GM12878 (cell line): ENCODE results near the gene TRIP12. TPM values are rescaled to one million over a fixed set of nuclear protein-coding genes. Genes with fewer than 3 reads are reported as not detected.

Experiments used
- ATAC-seq: fragments of 200-7000 bp; cut with Tn5 transposase; 3 replicates; pipeline ENCODE4 v1.9.1; 2020; ENCODE audit warnings: mild to moderate bottlenecking, moderate library complexity
- BruUV-seq: library from RNA; stranded (reverse); fragments of 400-500 nt; replicated peaks from 2 replicates; lab custom pipeline; 2021; lab: Mats Ljungman, UMichigan
- CTCF ChIA-PET: fragments of 300-600 bp; sonication (Branson Sonifier 250); formaldehyde crosslinking; extraction: SDS; loops from one replicate; lab custom pipeline; 2021; ENCODE audit warnings: inconsistent platforms; lab: Yijun Ruan, JAX
- POLR2A ChIA-PET: fragments of 350-600 bp; formaldehyde crosslinking; extraction: SDS; loops from one replicate; lab custom pipeline; 2021; ENCODE audit warnings: inconsistent platforms; lab: Charles Lee
- RAD21 ChIA-PET: fragments of 300-600 bp; sonication (Branson Sonifier 250); formaldehyde crosslinking; loops from one replicate; lab custom pipeline; 2023; ENCODE audit warnings: antibody characterized with exemption; ENCODE audit not compliant: unreplicated experiment; lab: Charles Lee
- SMC1A ChIA-PET: fragments of 300-600 bp; sonication (Branson Sonifier 250); formaldehyde crosslinking; loops from one replicate; lab custom pipeline; 2023; ENCODE audit not compliant: unreplicated experiment, uncharacterized antibody; lab: Charles Lee
- DNase-seq: peaks from one replicate; pipeline ENCODE4 v3.0.0-alpha.2; 2011; ENCODE audit warnings: low read depth, low spot score
- FAIRE-seq: peaks from 3 replicates; lab custom pipeline; 2011; peaks lifted over from hg19 to GRCh38; lab: Jason Lieb, UNC
- H2AFZ ChIP-seq: 2 replicates; pipeline ENCODE4 v1.6.0; 2011; ENCODE audit warnings: low read depth, low read length, control low read depth; ENCODE audit not compliant: control insufficient read depth
- H3K27ac ChIP-seq: 2 replicates; pipeline ENCODE4 v1.5.1; 2011; ENCODE audit warnings: control low read depth; ENCODE audit not compliant: control insufficient read depth, insufficient read depth
- H3K27me3 ChIP-seq, 2 experiments: replicated peaks in 1 of 2; 2 replicates each; pipeline versions ENCODE4 v1.6.0 to v1.6.1; 2011; ENCODE audit warnings: low read length in 1 of 2; ENCODE audit not compliant: control insufficient read depth in 2 of 2, insufficient read depth in 2 of 2
- H3K36me3 ChIP-seq, 2 experiments: 2 replicates each; pipeline ENCODE4 v1.5.1; 2011; ENCODE audit warnings: low read length in 1 of 2; ENCODE audit not compliant: control insufficient read depth in 2 of 2, insufficient read depth in 2 of 2
- H3K4me1 ChIP-seq: 2 replicates; pipeline ENCODE4 v1.6.1; 2011; ENCODE audit warnings: mild to moderate bottlenecking, low read length, moderate library complexity, mixed read lengths; ENCODE audit not compliant: control insufficient read depth, insufficient read depth
- H3K4me2 ChIP-seq: 2 replicates; pipeline ENCODE4 v1.6.0; 2011; ENCODE audit warnings: control low read depth; ENCODE audit not compliant: control insufficient read depth, insufficient read depth
- H3K4me3 ChIP-seq: fragments of 200-600 bp; sonication (generic); 2 replicates; pipeline ENCODE4 v1.5.1; 2016
- H3K79me2 ChIP-seq: 2 replicates; pipeline ENCODE4 v1.6.0; 2011; ENCODE audit warnings: low read length; ENCODE audit not compliant: control insufficient read depth, insufficient read depth
- H3K9ac ChIP-seq: 2 replicates; pipeline ENCODE4 v1.8.0; 2011; ENCODE audit warnings: low read length, control low read depth, mixed read lengths; ENCODE audit not compliant: control insufficient read depth, insufficient read depth
- H3K9me3 ChIP-seq: replicated peaks from 3 replicates; pipeline ENCODE4 v1.5.1; 2011; ENCODE audit warnings: mild to moderate bottlenecking, low read length; ENCODE audit not compliant: control insufficient read depth, insufficient read depth
- H4K20me1 ChIP-seq: 2 replicates; pipeline ENCODE4 v1.6.0; 2011; ENCODE audit not compliant: control insufficient read depth, insufficient read depth
- EGR1 ChIP-seq, 2 experiments: IDR thresholded peaks; 1 replicate in 1 of 2; 2 replicates in 1 of 2; pipeline ENCODE4 v1.6.1; 2011 to 2012; ENCODE audit warnings: low read depth in 2 of 2, low read length in 2 of 2, borderline replicate concordance in 1 of 2, mild to moderate bottlenecking in 1 of 2, moderate library complexity in 1 of 2
- EP300 ChIP-seq, 2 experiments: fragments of 150-350 bp in 1 of 2; IDR thresholded peaks; 2 replicates each; pipeline ENCODE4 v1.6.1; 2011 to 2012; ENCODE audit warnings: low read depth in 2 of 2, low read length in 2 of 2, borderline replicate concordance in 1 of 2, improper control_type of control experiment in 1 of 2, inconsistent platforms in 1 of 2; ENCODE audit not compliant: control insufficient read depth in 1 of 2
- HDAC6 ChIP-seq: fragments of 200-600 bp; sonication (generic); IDR thresholded peaks from one replicate; pipeline ENCODE4 v1.8.0; 2017; ENCODE audit warnings: antibody characterized with exemption; ENCODE audit not compliant: unreplicated experiment
- JUNB ChIP-seq: IDR thresholded peaks from 2 replicates; pipeline ENCODE4 v1.6.1; 2016; ENCODE audit warnings: antibody characterized with exemption, mild to moderate bottlenecking
- MXI1 ChIP-seq: fragments of 150-350 bp; IDR thresholded peaks from 2 replicates; pipeline ENCODE4 v1.6.1; 2011; ENCODE audit warnings: low read depth, mild to moderate bottlenecking, inconsistent platforms, low read length, improper control_type of control experiment
- PBX3 ChIP-seq: IDR thresholded peaks from 2 replicates; pipeline ENCODE4 v1.6.1; 2011; ENCODE audit warnings: mild to moderate bottlenecking, low read depth, low read length, moderate library complexity; ENCODE audit not compliant: insufficient replicate concordance
- ZNF24 ChIP-seq: fragments of 450-650 bp; IDR thresholded peaks from 2 replicates; pipeline ENCODE4 v1.6.1; 2017; ENCODE audit warnings: antibody characterized with exemption, mild to moderate bottlenecking
- ZNF622 ChIP-seq: fragments of 450-650 bp; IDR thresholded peaks from 2 replicates; pipeline ENCODE4 v1.6.1; 2017; ENCODE audit warnings: mild to moderate bottlenecking, inconsistent platforms
- WGBS: methylation state at CpG from one replicate; pipeline ENCODE4 v1.1.6; 2016; ENCODE audit warnings: low lambda C conversion rate; ENCODE audit not compliant: insufficient replicate concordance, insufficient coverage; ENCODE audit errors: missing lambda C conversion rate; 5-methylcytosine and 5-hydroxymethylcytosine counted together
- in situ Hi-C: fragments of 300-500 bp; cut with MboI; formaldehyde crosslinking; loops from 9 replicates; pipeline ENCODE4 v1.14.3; 2018; ENCODE audit warnings: mixed read lengths
- intact Hi-C: fragments of 100-400 bp; cut with micrococcal nuclease; formaldehyde crosslinking; loops from one replicate; pipeline ENCODE4 v1.14.2; 2022; ENCODE audit not compliant: unreplicated experiment
- polyA plus RNA-seq, 11 experiments: library from polyadenylated mRNA; depleted of rRNA in 4 of 11; unstranded in 6 of 11; stranded (reverse) in 5 of 11; fragments of >200 nt; fragmentation: Nextera tagmentation in 4 of 11; fragmentation: Illumina TruSeq in 1 of 11; extraction: Ambion mirVana in 4 of 11; extraction: Trizol in 1 of 11; gene quantifications; 1 replicate in 1 of 11; 2 replicates in 10 of 11; pipeline versions ENCODE4 v1.2.1 to v1.2.3, GENCODE V29; 2011 to 2016; ENCODE audit warnings: inconsistent platforms in 2 of 11, missing spikeins in 2 of 11, low read depth in 1 of 11
- total RNA-seq, 4 experiments: library from RNA; depleted of rRNA in 3 of 4; stranded (reverse); fragments of >200 nt in 3 of 4; fragmentation: Illumina TruSeq in 1 of 4; extraction: Trizol in 1 of 4; gene quantifications; 2 replicates each; pipeline versions ENCODE4 v1.2.1 to v1.2.3, GENCODE V29; 2013 to 2021
- TF ChIP-seq, protein P1 (sequence below): fragments of 450-650 bp; formaldehyde crosslinking; IDR thresholded peaks from 2 replicates; pipeline ENCODE4 v1.4.0; 2022; ENCODE audit warnings: mild to moderate bottlenecking, moderate library complexity

Gene TRIP12
- total and polyA plus RNA-seq, 10 of the 15 experiments (the other 5 are each of a cell fraction or from before 2014, with no cell fraction given): 23.1 to 207 (median 97.0) TPM

DNA sequence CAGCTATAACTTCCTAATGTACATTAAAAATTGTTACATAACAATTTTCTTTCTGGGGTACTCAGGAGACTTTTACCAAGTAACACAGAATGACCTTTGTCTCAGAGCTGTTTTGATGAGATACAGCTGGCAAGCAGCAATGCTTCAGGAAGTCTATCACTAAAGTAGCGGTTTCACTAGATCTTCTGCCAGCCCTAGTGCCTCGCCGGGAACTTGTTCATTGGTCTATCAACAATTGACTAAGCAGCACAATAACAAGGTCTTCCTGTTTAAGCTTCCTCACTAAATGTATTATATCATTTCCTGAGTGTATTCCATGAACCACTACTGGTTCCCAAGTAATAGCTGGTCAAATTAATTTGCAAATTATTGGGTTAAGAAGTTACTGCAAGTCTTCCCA, 69.2 kb downstream of the TRIP12 start (continued):
- TF ChIP-seq PBX3: peak; percentile 40
- TF ChIP-seq ZNF24: peak; percentile 72
- TF ChIP-seq, protein P1, sequence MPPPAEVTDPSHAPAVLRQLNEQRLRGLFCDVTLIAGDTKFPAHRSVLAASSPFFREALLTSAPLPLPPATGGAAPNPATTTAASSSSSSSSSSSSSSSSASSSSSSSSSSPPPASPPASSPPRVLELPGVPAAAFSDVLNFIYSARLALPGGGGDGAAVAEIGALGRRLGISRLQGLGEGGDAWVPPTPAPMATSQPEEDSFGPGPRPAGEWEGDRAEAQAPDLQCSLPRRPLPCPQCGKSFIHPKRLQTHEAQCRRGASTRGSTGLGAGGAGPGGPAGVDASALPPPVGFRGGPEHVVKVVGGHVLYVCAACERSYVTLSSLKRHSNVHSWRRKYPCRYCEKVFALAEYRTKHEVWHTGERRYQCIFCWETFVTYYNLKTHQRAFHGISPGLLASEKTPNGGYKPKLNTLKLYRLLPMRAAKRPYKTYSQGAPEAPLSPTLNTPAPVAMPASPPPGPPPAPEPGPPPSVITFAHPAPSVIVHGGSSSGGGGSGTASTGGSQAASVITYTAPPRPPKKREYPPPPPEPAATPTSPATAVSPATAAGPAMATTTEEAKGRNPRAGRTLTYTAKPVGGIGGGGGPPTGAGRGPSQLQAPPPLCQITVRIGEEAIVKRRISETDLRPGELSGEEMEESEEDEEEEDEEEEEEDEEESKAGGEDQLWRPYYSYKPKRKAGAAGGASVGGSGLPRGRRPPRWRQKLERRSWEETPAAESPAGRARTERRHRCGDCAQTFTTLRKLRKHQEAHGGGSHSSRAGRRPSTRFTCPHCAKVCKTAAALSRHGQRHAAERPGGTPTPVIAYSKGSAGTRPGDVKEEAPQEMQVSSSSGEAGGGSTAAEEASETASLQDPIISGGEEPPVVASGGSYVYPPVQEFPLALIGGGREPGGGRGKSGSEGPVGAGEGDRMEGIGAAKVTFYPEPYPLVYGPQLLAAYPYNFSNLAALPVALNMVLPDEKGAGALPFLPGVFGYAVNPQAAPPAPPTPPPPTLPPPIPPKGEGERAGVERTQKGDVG (CRISPR knock-in tag): no peak
- TF ChIP-seq JUNB: no peak; the same call in 1 of the 2 replicates
- no peak for TF ChIP-seq ZNF622
- no peak for TF ChIP-seq EGR1 (IDR thresholded peaks at IDR 0.05; ENCODE audit: borderline replicate concordance in 1 of 2, low read depth in 2 of 2, low read length in 2 of 2)

DNA sequence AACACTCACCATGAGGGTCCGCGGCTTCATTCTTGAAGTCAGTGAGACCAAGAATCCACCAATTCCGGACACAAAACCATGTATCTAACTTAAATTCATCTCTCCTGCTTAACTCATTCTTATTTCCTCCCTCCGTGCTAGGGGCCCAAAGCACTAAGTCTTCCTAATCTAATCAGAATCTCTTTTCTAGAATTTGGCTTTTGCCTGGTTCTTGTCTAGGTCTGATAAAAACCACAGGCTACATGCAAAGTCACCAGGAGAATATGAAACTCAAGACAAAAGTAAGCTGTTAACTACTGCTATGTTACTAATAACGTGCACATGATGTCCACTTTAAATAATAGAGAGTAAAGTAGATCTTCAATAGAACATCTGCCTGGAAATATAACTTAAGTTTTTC, 69.9 kb downstream of the TRIP12 start:
- Histone ChIP-seq H3K9ac (no peak overlapping the region), H3K36me3 (peaks cover 0 to 23% of the 10 kb centered on the region in 2 experiments), H4K20me1 (no peaks in the 10 kb centered on the region; the same call in 1 of the 2 replicates), H3K79me2 (peaks cover 31% of the 10 kb centered on the region), H3K4me1 (peaks cover 6% of the 10 kb centered on the region; the same call in 1 of the 2 replicates), H3K4me2 (no peak overlapping the region), H3K27me3 (no peaks in the 10 kb centered on the region), H3K9me3 (no peaks in the 10 kb centered on the region), H2AFZ (no peak overlapping the region), H3K4me3 (no peak overlapping the region), H3K27ac (no peak overlapping the region)
- intact Hi-C loops: no loop called here
- DNase-seq: no peak
- no peak for TF ChIP-seq EP300 (IDR thresholded peaks at IDR 0.05; ENCODE audit: borderline replicate concordance in 1 of 2, control insufficient read depth in 1 of 2, low read depth in 2 of 2, low read length in 2 of 2)
- TF ChIP-seq MXI1: no peak
- TF ChIP-seq HDAC6: no peak
- in situ Hi-C loops: no loop called here
- ChIA-PET RAD21 (interaction anchor here (0.6 to 3.0 kb wide), 3 partner anchors 20 to 60 kb away, joined by 3 to 12 read pairs (median 4); no protein-coding TSS in a partner anchor), POLR2A (interaction anchor here (0.6 to 1.0 kb wide), 2 partner anchors 34 to 417 kb away, joined by 3 read pairs; no protein-coding TSS in a partner anchor), SMC1A (interaction anchor here (1.2 to 2.1 kb wide), 13 partner anchors 8 to 129 kb away, joined by 3 to 12 read pairs (median 6); partner anchors contain the start of genes FBXO36 and TRIP12), CTCF (interaction anchor here (0.6 to 4.9 kb wide), 7 partner anchors 10 to 314 kb away, joined by 3 to 26 read pairs (median 4); no protein-coding TSS in a partner anchor)
- no peak for ATAC-seq
- no peak for FAIRE-seq
- WGBS: 93% methylated on average over 5 of the region's 5 CpGs
- BruUV-seq: no TSS peak
